Measurements from ENCODE around the gene SYT14. TPM values are rescaled to one million over a fixed set of nuclear protein-coding genes. Genes with fewer than 3 reads are reported as not detected.
"Not testable (repeated sequence)": the region's sequence is repeated elsewhere in the genome, so short reads cannot be mapped to it uniquely, and the experiment has no call there.

The SYT14 gene
- polyA plus RNA-seq (ENCODE audit: insufficient read depth in 1 of 5, insufficient read length in 5 of 5, low replicate concordance in 1 of 5): under 1 TPM; 0.13 to 0.81 (median 0.27) TPM
- long read RNA-seq, donor 1: 0 reads
- long read RNA-seq, donor 2: 0 reads
- long read RNA-seq, donor 3: 0 reads
- long read RNA-seq, donor 4: 0 reads
- long read RNA-seq, donor 5, partial matches to known transcripts: 0 of 1 reads
- long read RNA-seq, donor 5, other reads (novel, unspliced or antisense): 0 of 1 reads
- long read RNA-seq, donor 6: 0 reads
- long read RNA-seq, donor 7, partial matches to known transcripts: 7 of 7 reads
- long read RNA-seq, donor 7, other reads (novel, unspliced or antisense): 0 of 7 reads
- long read RNA-seq, donor 8: 0 reads

GRCh38 chr1:209937996-209938959 is at the start of gene SYT14:
Gene SYT14, plus strand, starts transcription at chr1:209938217. Its CDS starts 48 bp downstream, at chr1:209938265.
- no peak for DNase-seq

GRCh38 chr1:209888291-209889076 is 49.5 kb upstream of the SYT14 start:
- DNase-seq: not testable (repeated sequence)

- no peak for DNase-seq
Measured at GRCh38 chr1:209889077-209889418, 49.0 kb upstream of the SYT14 start.

GRCh38 chr1:209890641-209891330 is 47.2 kb upstream of the SYT14 start:
- no peak for DNase-seq

GRCh38 chr1:209893751-209894150 is 44.3 kb upstream of the SYT14 start:
- no peak for DNase-seq

GRCh38 chr1:209895709-209896108 is 42.3 kb upstream of the SYT14 start:
- no peak for DNase-seq

GRCh38 chr1:209896346-209896745 is 41.7 kb upstream of the SYT14 start:
- DNase-seq: no peak

- not testable (repeated sequence) for DNase-seq
Measured at GRCh38 chr1:209898271-209898670, 39.7 kb upstream of the SYT14 start.

GRCh38 chr1:209898851-209899250 is 39.2 kb upstream of the SYT14 start:
- DNase-seq: not testable (repeated sequence)

GRCh38 chr1:209899948-209900347 is 38.1 kb upstream of the SYT14 start:
- DNase-seq: no peak

GRCh38 chr1:209900734-209901133 is 37.3 kb upstream of the SYT14 start:
- no peak for DNase-seq

GRCh38 chr1:209901211-209901610 is 36.8 kb upstream of the SYT14 start:
- DNase-seq: no peak

GRCh38 chr1:209904774-209905173 is 33.2 kb upstream of the SYT14 start:
- not testable (repeated sequence) for DNase-seq

GRCh38 chr1:209911746-209912145 is 26.3 kb upstream of the SYT14 start:
- no peak for DNase-seq

- DNase-seq: no peak
Measured at GRCh38 chr1:209912306-209912705, 25.7 kb upstream of the SYT14 start.

- not testable (repeated sequence) for DNase-seq
Measured at GRCh38 chr1:209919637-209920036, 18.4 kb upstream of the SYT14 start.

GRCh38 chr1:209920844-209921243 is 17.2 kb upstream of the SYT14 start:
- DNase-seq: no peak

- no peak for DNase-seq
Measured at GRCh38 chr1:209924390-209924789, 13.6 kb upstream of the SYT14 start.

- DNase-seq: no peak
Measured at GRCh38 chr1:209926045-209926444, 12.0 kb upstream of the SYT14 start.

GRCh38 chr1:209927466-209927865 is 10.6 kb upstream of the SYT14 start:
- no peak for DNase-seq

GRCh38 chr1:209929751-209930150 is 8.3 kb upstream of the SYT14 start:
- no peak for DNase-seq

Data from right lung (tissue), 10 donors.